Measurements from ENCODE around the gene EFNB1.
"Not testable (repeated sequence)": the region's sequence is repeated elsewhere in the genome, so short reads cannot be mapped to it uniquely, and the experiment has no call there.

The EFNB1 gene

DNA sequence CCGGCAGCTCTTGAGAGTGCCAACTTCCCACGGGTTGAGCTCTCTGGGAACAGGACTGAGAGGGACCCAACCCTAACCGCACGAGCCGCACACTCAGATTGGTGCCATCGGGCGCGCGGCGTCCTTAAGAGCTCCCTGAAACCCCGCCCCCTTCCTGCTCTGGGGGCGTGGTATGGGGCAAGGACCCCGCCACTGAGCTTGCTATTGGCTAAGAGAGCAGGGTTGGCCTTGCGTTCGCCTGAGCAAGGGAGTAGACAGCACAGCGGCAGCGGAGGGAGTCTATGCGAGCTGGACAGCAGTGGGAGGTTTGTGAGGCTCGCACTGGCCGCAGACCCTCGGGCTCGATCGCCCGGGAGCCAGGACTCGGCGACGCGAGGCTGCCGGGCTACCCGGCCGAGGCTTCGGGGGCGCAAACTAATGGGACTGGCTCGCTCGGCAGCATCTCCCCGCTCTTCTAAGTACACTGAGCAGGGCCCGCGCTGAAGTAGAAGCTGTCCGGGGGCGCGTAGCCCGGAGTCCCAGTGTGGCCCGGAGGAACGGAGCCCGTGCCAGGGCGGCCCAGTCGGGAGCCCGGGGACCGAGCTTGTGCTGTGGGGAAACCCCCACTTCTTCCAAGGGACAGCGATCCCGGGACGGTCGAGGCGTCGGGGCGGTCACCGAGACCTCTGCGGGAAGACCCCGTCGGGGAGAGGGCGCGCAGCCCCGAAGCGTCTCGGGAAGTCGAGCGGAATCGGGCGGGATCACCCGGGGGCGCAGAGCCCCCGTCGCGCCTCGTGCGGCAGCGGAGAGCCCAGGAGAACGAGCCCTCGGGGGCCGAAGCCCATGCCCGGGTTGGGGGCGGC lies at the start of gene EFNB1:
TSS of gene EFNB1 (plus strand) at position 282 of the 842 bp plus-strand sequence. CDS start 756 bp downstream, outside the sequence.
- DNase-seq = peak; percentile 95

DNA sequence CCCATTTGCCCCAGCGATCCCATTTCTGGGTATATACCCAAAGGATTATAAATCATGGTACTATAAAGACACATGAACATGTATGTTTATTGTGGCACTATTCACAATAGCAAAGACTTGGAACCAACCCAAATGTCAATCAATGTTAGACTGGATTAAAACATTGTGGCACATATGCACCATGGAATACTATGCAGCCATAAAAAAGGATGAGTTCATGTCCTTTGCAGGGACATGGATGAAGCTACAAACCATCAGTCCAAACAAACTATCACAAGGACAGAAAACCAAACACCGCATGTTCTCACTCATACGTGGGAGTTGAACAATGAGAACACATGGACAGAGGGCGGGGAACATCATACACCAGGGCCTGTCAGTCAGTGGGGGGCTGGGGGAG lies 47.5 kb upstream of the EFNB1 start:
- not testable (repeated sequence) for DNase-seq

- DNase-seq = no peak
These were observed 44.0 kb upstream of the EFNB1 start for GRCh38 chrX:68784816-68785215.

DNA sequence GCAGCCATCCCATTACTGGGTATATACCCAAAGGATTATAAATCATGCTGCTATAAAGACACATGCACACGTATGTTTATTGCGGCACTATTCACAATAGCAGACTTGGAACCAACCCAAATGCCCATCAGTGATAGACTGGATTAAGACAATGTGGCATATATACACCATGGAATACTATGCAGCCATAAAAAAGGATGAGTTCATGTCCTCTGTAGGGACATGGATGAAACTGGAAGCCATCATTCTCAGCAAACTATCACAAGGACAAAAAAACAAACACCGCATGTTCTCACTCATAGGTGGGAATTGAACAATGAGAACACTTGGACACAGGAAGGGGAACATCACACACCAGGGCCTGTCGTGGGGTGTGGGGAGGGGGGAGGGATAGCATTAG lies 42.2 kb upstream of the EFNB1 start:
- DNase-seq = not testable (repeated sequence)

DNA sequence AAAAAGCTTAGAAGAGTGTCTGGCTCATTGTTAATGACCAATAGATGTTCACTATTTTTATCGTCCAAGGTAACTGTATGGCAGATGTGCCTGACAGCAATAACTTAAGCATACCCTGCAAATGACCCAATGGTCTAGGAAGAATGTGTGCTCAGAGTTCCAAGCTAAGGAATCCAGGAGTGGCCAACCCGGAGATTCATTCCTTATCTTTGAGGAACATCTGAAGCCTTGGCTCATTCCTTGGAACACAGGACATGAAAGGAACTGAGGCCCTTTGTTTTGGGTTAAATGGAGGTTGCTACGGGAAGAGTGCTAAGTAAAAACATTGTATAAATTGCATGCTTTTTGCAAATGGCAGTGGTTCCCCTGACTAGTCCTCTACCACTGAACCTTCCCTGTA lies 38.9 kb upstream of the EFNB1 start:
- no peak for DNase-seq

DNA sequence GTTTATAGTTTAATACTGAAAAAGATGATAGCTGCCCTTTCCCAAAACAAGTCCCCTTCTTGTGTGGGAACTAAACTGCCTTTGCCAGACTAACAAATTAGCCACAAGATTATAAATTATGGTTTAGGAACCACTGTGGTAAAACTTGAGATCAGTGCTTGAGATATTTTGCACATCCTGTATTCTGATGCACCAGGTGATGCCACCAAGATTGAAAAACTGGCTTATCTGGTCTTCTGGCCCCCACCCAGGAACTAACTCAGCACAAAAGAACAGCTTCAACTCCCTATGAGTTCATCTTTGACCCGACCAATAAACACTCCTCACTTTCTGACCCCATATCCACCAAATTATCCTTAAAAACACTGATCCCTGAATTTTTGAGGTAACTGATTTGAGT lies 36.7 kb upstream of the EFNB1 start:
- no peak for DNase-seq

DNA sequence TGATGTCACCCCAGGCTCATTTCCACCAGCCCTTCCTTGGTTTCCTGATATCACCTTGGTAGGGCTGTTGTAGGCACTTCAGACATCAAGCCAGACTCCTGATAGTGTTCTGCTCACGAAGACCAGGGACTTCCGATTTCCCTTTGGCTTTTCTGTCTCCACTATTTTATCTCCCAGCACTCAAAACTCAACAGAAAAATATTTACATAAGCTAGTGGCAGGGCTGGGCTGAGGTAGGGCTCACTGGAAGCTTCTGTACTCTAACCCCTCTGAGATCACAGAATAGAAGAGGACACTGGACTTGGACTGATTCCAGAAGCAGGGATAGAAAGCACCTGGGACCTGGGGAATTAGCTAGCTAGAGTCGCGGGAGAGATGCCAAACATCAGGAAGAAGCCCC lies 34.4 kb upstream of the EFNB1 start:
- no peak for DNase-seq

GRCh38 chrX:68795741-68796140 lies 33.1 kb upstream of the EFNB1 start:
- no peak for DNase-seq

GRCh38 chrX:68798400-68798799 lies 30.4 kb upstream of the EFNB1 start:
- DNase-seq = not testable (repeated sequence)

DNA sequence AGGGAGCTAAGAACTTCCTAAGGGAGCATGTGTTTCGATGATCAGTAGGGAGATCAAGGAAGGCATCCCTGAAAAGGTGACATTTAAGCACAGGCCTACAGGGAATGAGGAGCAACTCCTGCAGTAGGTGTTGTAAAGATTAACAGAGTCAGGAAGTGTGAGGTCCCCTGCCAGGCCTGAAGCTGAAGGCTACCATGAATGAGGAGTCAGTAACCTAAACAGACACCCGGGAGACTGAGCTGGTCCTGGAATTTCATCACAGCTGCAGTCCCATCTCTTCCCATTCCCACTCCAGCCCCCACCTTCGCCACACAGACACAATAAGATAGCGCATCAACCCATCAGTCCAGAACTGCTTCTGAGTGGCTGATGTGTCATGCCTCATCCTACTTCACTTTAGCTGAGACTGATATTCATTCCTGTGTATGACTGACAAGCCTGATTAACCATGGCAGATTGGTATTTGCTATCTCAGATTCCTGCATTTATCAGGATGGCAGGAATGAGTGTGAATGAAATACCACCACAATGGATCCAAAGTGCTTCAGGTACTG lies 27.0 kb upstream of the EFNB1 start:
- no peak for DNase-seq

GRCh38 chrX:68807818-68808217 lies 21.0 kb upstream of the EFNB1 start:
- DNase-seq = no peak

GRCh38 chrX:68808686-68809357 lies 20.0 kb upstream of the EFNB1 start:
- DNase-seq = no peak

DNA sequence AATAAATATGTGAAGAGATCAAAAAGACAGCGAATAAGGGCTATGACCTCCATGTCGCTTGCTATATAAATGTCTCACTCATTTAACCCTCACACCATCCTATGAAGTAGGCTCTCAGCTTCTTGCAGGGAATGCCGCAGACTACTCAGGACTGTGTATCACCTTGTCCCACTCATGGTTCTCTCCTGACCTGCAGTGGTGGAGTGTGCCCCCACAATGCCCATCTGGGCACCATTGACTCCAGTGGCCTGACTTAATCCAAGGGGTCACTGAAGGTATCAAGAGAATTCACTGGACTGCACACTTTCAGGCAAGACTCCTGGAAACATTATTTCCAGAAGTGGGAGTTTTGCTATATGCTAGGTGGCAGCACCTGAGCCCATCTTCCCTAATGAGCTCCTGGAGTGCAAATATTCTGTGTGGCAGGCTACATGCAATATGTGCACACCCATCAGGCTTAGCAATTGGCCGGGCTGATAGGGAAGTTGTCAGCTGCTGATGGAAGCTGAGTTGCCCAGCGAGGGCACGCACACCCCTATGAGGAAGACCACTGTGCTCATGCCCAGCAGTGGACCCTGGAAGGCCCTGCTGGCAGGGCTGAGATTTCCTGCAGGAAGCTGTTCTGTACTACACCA lies 8.2 kb upstream of the EFNB1 start:
- no peak for DNase-seq

DNA sequence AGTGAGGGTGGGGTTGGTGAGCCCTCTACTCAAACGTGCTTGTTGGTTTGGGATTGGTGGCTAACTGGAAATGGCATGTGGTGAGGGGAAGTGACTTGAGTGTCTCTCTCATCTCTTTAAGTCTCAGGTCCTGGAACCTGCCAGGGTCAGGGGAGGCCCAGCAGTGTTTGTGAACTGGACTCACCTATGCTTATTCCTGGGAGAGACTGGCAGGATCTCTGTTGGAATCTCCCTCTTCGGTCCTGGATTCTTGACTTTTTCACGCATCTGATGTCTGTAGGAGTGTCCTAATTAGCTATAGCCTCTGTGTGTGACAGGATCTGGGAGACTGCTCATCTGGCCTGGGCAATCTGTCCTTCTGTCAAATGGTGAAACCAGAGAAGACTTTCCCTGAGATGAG lies 7.2 kb upstream of the EFNB1 start:
- DNase-seq = no peak

DNA sequence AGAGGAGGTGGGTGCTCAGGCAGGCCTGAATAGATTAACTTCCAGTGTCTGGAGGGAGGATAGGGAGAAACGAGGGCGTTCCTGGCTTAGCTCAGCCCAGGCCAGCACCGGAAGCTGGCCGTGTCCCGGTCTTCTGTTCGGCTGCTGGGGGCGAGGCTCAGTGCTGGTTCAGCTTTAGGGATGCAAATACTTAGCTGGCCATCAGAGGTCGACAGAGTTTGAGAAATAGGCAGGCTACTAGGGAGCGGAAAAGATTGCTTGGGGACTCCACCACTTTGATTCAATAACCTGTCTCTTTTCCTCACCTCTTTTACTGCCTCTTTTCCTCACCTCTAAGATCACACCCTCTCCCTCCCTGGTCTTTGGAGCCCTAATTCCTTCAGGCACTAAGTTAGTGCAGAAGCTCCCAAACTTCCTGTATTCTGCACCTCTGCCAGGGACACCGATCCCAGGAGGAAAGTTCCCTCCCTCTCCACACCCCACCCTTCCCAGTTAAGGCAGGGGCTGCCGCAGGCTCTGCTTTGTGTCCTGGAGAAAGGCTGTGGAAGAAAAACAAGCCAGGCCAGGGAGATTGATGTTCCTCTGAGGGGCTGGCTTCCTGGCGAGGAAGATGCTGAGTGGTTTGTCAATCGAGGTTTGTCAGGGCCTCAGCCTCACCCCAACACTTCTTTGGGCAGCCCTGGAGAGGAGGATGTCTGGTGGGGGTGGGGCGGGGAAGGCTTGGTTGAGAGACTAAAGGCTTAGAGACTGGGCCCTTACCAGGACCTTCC lies 6.0 kb upstream of the EFNB1 start:
- DNase-seq = peak; percentile 31

- no peak for DNase-seq
These were observed 5.2 kb upstream of the EFNB1 start for GRCh38 chrX:68823413-68824151.

DNA sequence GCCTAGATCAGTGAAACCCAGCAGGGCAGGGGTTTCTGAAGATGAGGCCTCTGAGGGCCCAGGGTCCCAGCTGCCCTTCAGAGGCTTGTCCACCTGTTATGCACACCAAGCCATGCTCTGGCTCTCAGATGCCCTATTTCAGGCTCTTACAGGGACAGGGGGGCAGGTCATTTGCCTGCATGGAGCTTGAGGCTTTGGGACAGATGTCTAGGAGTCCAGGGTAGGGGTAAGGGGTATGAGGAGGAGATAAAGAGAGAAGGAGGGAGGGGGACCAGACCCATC lies 4.7 kb upstream of the EFNB1 start:
- DNase-seq = no peak

GRCh38 chrX:68824565-68825125 lies 4.2 kb upstream of the EFNB1 start:
- no peak for DNase-seq

DNA sequence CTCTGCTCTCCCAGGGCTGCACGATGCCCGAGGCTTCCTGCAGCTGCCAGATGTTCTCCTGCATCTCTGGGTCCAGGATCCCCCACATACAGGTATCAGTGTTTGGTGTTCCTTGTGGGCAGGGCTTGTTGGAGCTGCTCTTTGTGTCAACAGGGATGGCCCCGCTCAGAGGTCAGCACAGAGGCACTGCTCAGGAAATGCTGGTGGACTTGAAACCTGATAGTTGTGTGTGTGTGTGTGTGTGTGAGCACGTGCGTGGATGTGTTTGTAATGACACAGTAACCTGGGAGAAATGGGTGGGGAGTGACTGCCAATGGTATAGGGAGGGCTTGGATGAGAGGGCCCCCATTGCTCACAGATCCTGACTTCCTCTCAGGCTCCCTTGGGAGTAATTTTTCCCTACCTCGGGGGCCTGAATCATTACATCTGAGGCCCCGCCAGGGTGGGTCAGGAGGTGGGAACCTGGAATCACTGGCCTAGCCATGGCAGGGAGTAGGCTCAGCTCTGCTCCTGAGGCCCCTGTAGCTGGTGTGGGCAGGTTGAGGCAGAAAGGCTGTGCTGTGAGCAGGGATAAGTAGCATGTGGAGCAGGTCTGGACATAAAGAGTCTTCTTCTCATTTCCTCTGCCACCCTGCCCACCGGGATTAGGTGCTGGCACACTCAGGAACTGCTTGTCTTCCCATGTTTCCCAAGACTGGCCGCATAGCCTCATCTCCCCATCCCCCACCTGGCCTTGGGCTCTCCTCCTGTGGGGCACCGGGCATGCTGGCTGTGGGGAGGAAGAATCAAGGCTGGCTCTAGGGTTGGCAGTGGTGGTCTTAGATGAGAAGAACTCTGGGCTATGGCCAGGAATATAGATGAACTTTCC lies 2.5 kb upstream of the EFNB1 start:
- DNase-seq = no peak

GRCh38 chrX:68827256-68827655 lies 1.6 kb upstream of the EFNB1 start:
- DNase-seq = no peak
